Glutamatergic neuron (in vitro differentiated cells): ENCODE measurements around the gene CACTIN. TPM values are rescaled to one million over a fixed set of nuclear protein-coding genes. Genes with fewer than 3 reads are reported as not detected.
A peak's percentile ranks its signal among the peaks of the same experiment; 100 is the strongest.

Experiments
- DNase-seq: peaks from one replicate; pipeline ENCODE4 v3.0.0; 2022
- H3K27ac Mint-ChIP-seq: one replicate; pipeline ENCODE4 v1.8.0; 2020; ENCODE audit warnings: mild to moderate bottlenecking, mixed read lengths, inconsistent platforms; ENCODE audit not compliant: unreplicated experiment
- H3K27me3 Mint-ChIP-seq: one replicate; pipeline ENCODE4 v1.8.0; 2020; ENCODE audit warnings: mild to moderate bottlenecking, moderate library complexity, mixed read lengths, inconsistent platforms; ENCODE audit not compliant: unreplicated experiment
- H3K36me3 Mint-ChIP-seq: one replicate; pipeline ENCODE4 v1.8.0; 2020; ENCODE audit warnings: mild to moderate bottlenecking, mixed read lengths, inconsistent platforms; ENCODE audit not compliant: unreplicated experiment
- H3K4me1 Mint-ChIP-seq: one replicate; pipeline ENCODE4 v1.8.0; 2020; ENCODE audit warnings: mild to moderate bottlenecking, low read depth, mixed read lengths, inconsistent platforms; ENCODE audit not compliant: unreplicated experiment
- H3K4me3 Mint-ChIP-seq: one replicate; pipeline ENCODE4 v1.8.0; 2020; ENCODE audit warnings: mild to moderate bottlenecking, mixed read lengths, inconsistent platforms; ENCODE audit not compliant: unreplicated experiment
- H3K9me3 Mint-ChIP-seq: one replicate; pipeline ENCODE4 v1.8.0; 2020; ENCODE audit warnings: mild to moderate bottlenecking, moderate library complexity, mixed read lengths, inconsistent platforms; ENCODE audit not compliant: unreplicated experiment
- CTCF ChIP-seq: fragments of 200-600 bp; sonication (generic); IDR thresholded peaks from one replicate; pipeline ENCODE4 v1.5.0; 2021; ENCODE audit not compliant: partially characterized antibody, unreplicated experiment
- total RNA-seq: library from RNA; stranded (reverse); fragmentation: NEBNext Ultra II Directional; extraction: Animal tissue kit (Norgen Biotek cat#: 25700); gene quantifications from one replicate; pipeline ENCODE4 v1.2.1, GENCODE V29; 2021; ENCODE audit not compliant: unreplicated experiment

Gene CACTIN
- total RNA-seq, 1 donor from 2014 or later = 29.7 TPM

GRCh38 chr19:3657395-3657769 lies 30.8 kb upstream of the CACTIN start:
- peaks cover 25% of the 10 kb centered on the region for H3K9me3 Mint-ChIP-seq
- peaks cover 17% of the 10 kb centered on the region for H3K4me1 Mint-ChIP-seq
- H3K4me3 Mint-ChIP-seq = peak overlapping the region; percentile 46
- peaks cover 7% of the 10 kb centered on the region for H3K36me3 Mint-ChIP-seq
- H3K27ac Mint-ChIP-seq = peak overlapping the region; percentile 98
- TF ChIP-seq CTCF = no peak
- peaks cover 16% of the 10 kb centered on the region for H3K27me3 Mint-ChIP-seq
- DNase-seq = no peak

- peaks cover 7% of the 10 kb centered on the region for H3K36me3 Mint-ChIP-seq
- H3K27me3 Mint-ChIP-seq = peaks cover 16% of the 10 kb centered on the region
- DNase-seq = no peak
- H3K4me3 Mint-ChIP-seq = peak overlapping the region; percentile 46
- H3K9me3 Mint-ChIP-seq = peaks cover 27% of the 10 kb centered on the region
- peak overlapping the region; percentile 98 for H3K27ac Mint-ChIP-seq
- H3K4me1 Mint-ChIP-seq = peaks cover 17% of the 10 kb centered on the region
- TF ChIP-seq CTCF = peak; percentile 16
Measured at GRCh38 chr19:3656747-3657394, 30.3 kb upstream of the CACTIN start.

GRCh38 chr19:3656073-3656746 lies 29.6 kb upstream of the CACTIN start:
- Mint-ChIP-seq H3K4me1 (peaks cover 17% of the 10 kb centered on the region), H3K4me3 (peak overlapping the region; percentile 55), H3K27ac (peak overlapping the region; percentile 98), H3K9me3 (peaks cover 28% of the 10 kb centered on the region), H3K27me3 (peaks cover 16% of the 10 kb centered on the region), H3K36me3 (peaks cover 6% of the 10 kb centered on the region)
- DNase-seq = peak; percentile 88
- TF ChIP-seq CTCF = no peak

GRCh38 chr19:3655402-3656072 lies 28.9 kb upstream of the CACTIN start:
- Mint-ChIP-seq H3K4me1 (peaks cover 17% of the 10 kb centered on the region), H3K4me3 (no peak overlapping the region), H3K27ac (peak overlapping the region; percentile 98), H3K36me3 (no peaks in the 10 kb centered on the region), H3K9me3 (peaks cover 28% of the 10 kb centered on the region), H3K27me3 (peaks cover 20% of the 10 kb centered on the region)
- peak; percentile 94 for DNase-seq
- no peak for TF ChIP-seq CTCF
